HCT116 (cell line): ENCODE measurements around the gene FARP1. TPM values are rescaled to one million over a fixed set of nuclear protein-coding genes. Genes with fewer than 3 reads are reported as not detected.

Experiments used
- ATAC-seq: fragments of 200-7000 bp; cut with Tn5 transposase; 2 replicates; pipeline ENCODE4 v1.9.1; 2020; ENCODE audit warnings: mild to moderate bottlenecking, moderate library complexity
- BruUV-seq: library from RNA; stranded (reverse); fragments of 400-500 nt; replicated peaks from 2 replicates; lab custom pipeline; 2021; lab: Mats Ljungman, UMichigan
- CTCF ChIA-PET: fragments of 300-600 bp; sonication (Branson Sonifier 250); formaldehyde crosslinking; loops from one replicate; lab custom pipeline; 2021; ENCODE audit warnings: antibody characterized with exemption; lab: Charles Lee
- POLR2A ChIA-PET: fragments of 300-600, 350-600 bp; sonication (Branson Sonifier 250); formaldehyde crosslinking; loops from one replicate; lab custom pipeline; 2021; ENCODE audit warnings: antibody characterized with exemption; lab: Charles Lee
- RAD21 ChIA-PET, 2 experiments: fragments of 300-600 bp; sonication (Branson Sonifier 250); formaldehyde crosslinking; loops; one replicate each; lab custom pipeline; 2023; ENCODE audit warnings: low total read pairs in 2 of 2; ENCODE audit not compliant: uncharacterized antibody in 2 of 2, unreplicated experiment in 2 of 2, low non-redundant PET in 1 of 2; lab: Charles Lee
- DNase-seq: peaks from one replicate; pipeline ENCODE4 v3.0.0-alpha.2; 2010; ENCODE audit warnings: low read depth, low spot score
- H2AFZ ChIP-seq: fragments of 200-600 bp; shearing (Covaris generic), sonication (generic); 2 replicates; pipeline ENCODE4 v1.6.1; 2017; ENCODE audit warnings: low read depth, mixed run types, mixed read lengths, antibody characterized with exemption, low read length; ENCODE audit not compliant: poor library complexity, severe bottlenecking
- H3K27ac ChIP-seq: 2 replicates; pipeline ENCODE4 v1.5.1; 2012; ENCODE audit warnings: low read depth, low read length
- H3K27me3 ChIP-seq: fragments of 200-600 bp; sonication (generic); 2 replicates; pipeline ENCODE4 v1.6.1; 2016; ENCODE audit warnings: mixed run types, low read length, mixed read lengths; ENCODE audit not compliant: insufficient read depth
- H3K36me3 ChIP-seq, 2 experiments: fragments of 200-500 bp in 1 of 2; fragments of 200-600 bp in 1 of 2; sonication (Bioruptor generic) in 1 of 2; sonication (generic) in 1 of 2; 2 replicates each; pipeline versions ENCODE4 v1.5.1 to v1.6.1; 2014 to 2016; ENCODE audit warnings: low read length in 2 of 2, inconsistent platforms in 1 of 2, mixed read lengths in 1 of 2, mixed run types in 1 of 2; ENCODE audit not compliant: insufficient read depth in 2 of 2, control insufficient read depth in 1 of 2
- H3K4me1 ChIP-seq, 2 experiments: fragments of 200-600 bp in 1 of 2; sonication (generic) in 1 of 2; 2 replicates each; pipeline versions ENCODE4 v1.5.1 to v1.6.1; 2012 to 2017; ENCODE audit warnings: low read length in 2 of 2, inconsistent platforms in 1 of 2, mild to moderate bottlenecking in 1 of 2, mixed read lengths in 1 of 2, mixed run types in 1 of 2, moderate library complexity in 1 of 2; ENCODE audit not compliant: insufficient read depth in 2 of 2, control insufficient read depth in 1 of 2
- H3K4me2 ChIP-seq: fragments of 200-600 bp; sonication (generic); 2 replicates; pipeline ENCODE4 v1.6.1; 2017; ENCODE audit warnings: mixed run types, low read length, mixed read lengths
- H3K4me3 ChIP-seq, 2 experiments: fragments of 200-600 bp in 1 of 2; sonication (generic) in 1 of 2; replicated peaks in 1 of 2; 2 replicates each; pipeline ENCODE4 v1.5.1; 2011 to 2016; ENCODE audit warnings: low read length in 2 of 2, control low read depth in 1 of 2, low read depth in 1 of 2, mild to moderate bottlenecking in 1 of 2, mixed read lengths in 1 of 2, mixed run types in 1 of 2
- H3K79me2 ChIP-seq: fragments of 200-600 bp; sonication (generic); 2 replicates; pipeline ENCODE4 v1.6.1; 2017; ENCODE audit warnings: mild to moderate bottlenecking, mixed run types, low read length, moderate library complexity, mixed read lengths; ENCODE audit not compliant: insufficient read depth
- H3K9ac ChIP-seq: fragments of 200-600 bp; sonication (generic); 2 replicates; pipeline ENCODE4 v1.6.1; 2016; ENCODE audit warnings: low read length, mixed read lengths
- H3K9me2 ChIP-seq: fragments of 200-600 bp; sonication (generic), shearing (Covaris generic); 2 replicates; pipeline ENCODE4 v1.6.1; 2017; ENCODE audit warnings: mixed run types, mild to moderate bottlenecking, moderate library complexity; ENCODE audit not compliant: insufficient read depth
- H3K9me3 ChIP-seq, 2 experiments: fragments of 200-500 bp in 1 of 2; fragments of 200-600 bp in 1 of 2; sonication (Bioruptor generic) in 1 of 2; sonication (generic) in 1 of 2; 2 replicates each; pipeline ENCODE4 v1.6.1; 2014 to 2017; ENCODE audit warnings: low read length in 2 of 2, mixed read lengths in 2 of 2, inconsistent platforms in 1 of 2, low read depth in 1 of 2, mild to moderate bottlenecking in 1 of 2, mixed run types in 1 of 2, moderate library complexity in 1 of 2; ENCODE audit not compliant: control insufficient read depth in 1 of 2, insufficient read depth in 1 of 2
- H4K20me1 ChIP-seq: fragments of 200-600 bp; sonication (generic), shearing (Covaris generic); 2 replicates; pipeline ENCODE4 v1.6.1; 2017; ENCODE audit warnings: mixed run types, mild to moderate bottlenecking, moderate library complexity; ENCODE audit not compliant: insufficient read depth
- ATF3 ChIP-seq: IDR thresholded peaks from 2 replicates; pipeline ENCODE4 v1.6.1; 2012
- CBX3 ChIP-seq: IDR thresholded peaks from 2 replicates; pipeline ENCODE4 v1.6.1; 2012; ENCODE audit warnings: low read depth
- CEBPB ChIP-seq: IDR thresholded peaks from 2 replicates; pipeline ENCODE4 v1.6.1; 2012; ENCODE audit warnings: low read depth
- CTCF ChIP-seq, 3 experiments: fragments of 200-600 bp in 1 of 3; sonication (generic) in 1 of 3; IDR thresholded peaks in 2 of 3; conservative IDR thresholded peaks in 1 of 3; 2 replicates each; pipeline ENCODE4 v1.5.1; 2012 to 2017; ENCODE audit warnings: low read depth in 2 of 3, low read length in 2 of 3, antibody characterized with exemption in 1 of 3, borderline replicate concordance in 1 of 3, control low read depth in 1 of 3, mild to moderate bottlenecking in 1 of 3, mixed read lengths in 1 of 3, mixed run types in 1 of 3, moderate library complexity in 1 of 3; ENCODE audit not compliant: insufficient read depth in 1 of 3
- EGR1 ChIP-seq: IDR thresholded peaks from 2 replicates; pipeline ENCODE4 v1.6.1; 2012; ENCODE audit warnings: low read depth
- EZH2phosphoT487 ChIP-seq: fragments of 200-600 bp; IDR thresholded peaks from 2 replicates; pipeline ENCODE4 v1.6.1; 2018; ENCODE audit warnings: antibody characterized with exemption, borderline replicate concordance
- FOSL1 ChIP-seq: IDR thresholded peaks from 2 replicates; pipeline ENCODE4 v1.6.1; 2012; ENCODE audit warnings: low read depth
- JUND ChIP-seq: IDR thresholded peaks from 2 replicates; pipeline ENCODE4 v1.6.1; 2012
- MAX ChIP-seq: IDR thresholded peaks from 2 replicates; pipeline ENCODE4 v1.6.1; 2012
- POLR2A ChIP-seq: IDR thresholded peaks from 2 replicates; pipeline ENCODE4 v1.7.0; 2011; ENCODE audit warnings: borderline replicate concordance; ENCODE audit not compliant: insufficient read depth, insufficient read length; ENCODE audit errors: extremely low read depth
- REST ChIP-seq: IDR thresholded peaks from 2 replicates; pipeline ENCODE4 v1.6.1; 2012; ENCODE audit warnings: low read depth
- SIN3A ChIP-seq: IDR thresholded peaks from 2 replicates; pipeline ENCODE4 v1.6.1; 2012; ENCODE audit warnings: low read depth
- SRF ChIP-seq: IDR thresholded peaks from 2 replicates; pipeline ENCODE4 v1.6.1; 2012; ENCODE audit warnings: low read depth
- TCF7L2 ChIP-seq: IDR thresholded peaks from 2 replicates; pipeline ENCODE4 v1.7.0; 2011; ENCODE audit warnings: borderline replicate concordance, inconsistent platforms; ENCODE audit not compliant: insufficient read depth, insufficient read length; ENCODE audit errors: extremely low read depth
- YY1 ChIP-seq: IDR thresholded peaks from 2 replicates; pipeline ENCODE4 v1.6.1; 2011; ENCODE audit warnings: low read length, low read depth, moderate library complexity, mild to moderate bottlenecking; ENCODE audit not compliant: insufficient replicate concordance; ENCODE audit errors: extremely low read depth
- ZFX ChIP-seq: fragments of 450-650 bp; IDR thresholded peaks from 2 replicates; pipeline ENCODE4 v1.6.1; 2017
- ZNF274 ChIP-seq: fragments of 200-500 bp; sonication (Bioruptor generic); IDR thresholded peaks from 2 replicates; pipeline ENCODE4 v1.6.1; 2014; ENCODE audit warnings: mild to moderate bottlenecking, low read depth, low read length, inconsistent platforms
- intact Hi-C: fragments of 100-400 bp; cut with micrococcal nuclease; formaldehyde crosslinking; loops from 2 replicates; pipeline ENCODE4 v1.10.0; 2022
- total RNA-seq: library from RNA; stranded (reverse); gene quantifications from one replicate; pipeline ENCODE4 v1.2.1, GENCODE V29; 2021; ENCODE audit not compliant: unreplicated experiment

The FARP1 gene
- total RNA-seq, 1 experiment from 2014 or later, result 30.5 TPM

GRCh38 chr13:98290261-98290660, 147.4 kb downstream of the FARP1 start:
- H3K4me3 ChIP-seq, result no peak overlapping the region
- no peak overlapping the region for H2AFZ ChIP-seq
- H3K79me2 ChIP-seq, result no peaks in the 10 kb centered on the region
- TF ChIP-seq MAX, result no peak
- TF ChIP-seq ZFX, result no peak
- TF ChIP-seq POLR2A, result no peak
- TF ChIP-seq EGR1, result no peak
- no peak for TF ChIP-seq FOSL1
- TF ChIP-seq SRF, result no peak
- no peak for TF ChIP-seq YY1
- no peak for TF ChIP-seq EZH2phosphoT487
- H3K27me3 ChIP-seq, result no peaks in the 10 kb centered on the region
- no peak overlapping the region for H3K4me2 ChIP-seq
- H3K9ac ChIP-seq, result no peak overlapping the region
- H3K9me3 ChIP-seq, result no peaks in the 10 kb centered on the region
- intact Hi-C loops, result no loop called here
- POLR2A ChIA-PET, result no interaction called here
- CTCF ChIA-PET, result no interaction called here
- no peaks in the 10 kb centered on the region for H3K36me3 ChIP-seq
- no peak overlapping the region for H3K27ac ChIP-seq
- H3K9me2 ChIP-seq, result no peaks in the 10 kb centered on the region
- ATAC-seq (no peak), DNase-seq (no peak)
- RAD21 ChIA-PET, result no interaction called here
- no peaks in the 10 kb centered on the region for H3K4me1 ChIP-seq
- no TSS peak for BruUV-seq
- H4K20me1 ChIP-seq, result no peaks in the 10 kb centered on the region

- H3K9ac ChIP-seq, result no peak overlapping the region
- ChIA-PET POLR2A (no interaction called here), RAD21 (no interaction called here), CTCF (no interaction called here)
- no peaks in the 10 kb centered on the region for H3K9me2 ChIP-seq
- H3K36me3 ChIP-seq, result no peaks in the 10 kb centered on the region
- DNase-seq (no peak), ATAC-seq (no peak)
- H3K27ac ChIP-seq, result no peak overlapping the region
- no peaks in the 10 kb centered on the region for H3K79me2 ChIP-seq
- no peak overlapping the region for H2AFZ ChIP-seq
- H3K4me1 ChIP-seq, result no peaks in the 10 kb centered on the region
- no peaks in the 10 kb centered on the region for H3K9me3 ChIP-seq
- no peaks in the 10 kb centered on the region for H3K27me3 ChIP-seq
- H3K4me2 ChIP-seq, result no peak overlapping the region
- no TSS peak for BruUV-seq
- intact Hi-C loops, result no loop called here
- H3K4me3 ChIP-seq, result no peak overlapping the region
- H4K20me1 ChIP-seq, result no peaks in the 10 kb centered on the region
- TF ChIP-seq JUND (no peak), ZFX (no peak), CTCF (IDR thresholded peaks at IDR 0.05 in 2 of 3, conservative IDR thresholded peaks at IDR 0.05 in 1 of 3; ENCODE audit: borderline replicate concordance in 1 of 3, insufficient read depth in 1 of 3, low read depth in 2 of 3, low read length in 2 of 3) (no peak), POLR2A (no peak), ZNF274 (no peak), CEBPB (no peak), YY1 (no peak), SIN3A (no peak), CBX3 (no peak), ATF3 (no peak), EGR1 (no peak), REST (no peak), TCF7L2 (no peak)
Measured at GRCh38 chr13:98291658-98292057, 148.8 kb downstream of the FARP1 start.
